HCT116 (cell line): Measurements from ENCODE around the gene MITD1. TPM values are rescaled to one million over a fixed set of nuclear protein-coding genes. Genes with fewer than 3 reads are reported as not detected.
"Not testable (repeated sequence)": the region's sequence is repeated elsewhere in the genome, so short reads cannot be mapped to it uniquely, and the experiment has no call there.

ENCODE experiments used
- ATAC-seq: fragments of 200-7000 bp; cut with Tn5 transposase; 2 replicates; pipeline ENCODE4 v1.9.1; 2020; ENCODE audit warnings: mild to moderate bottlenecking, moderate library complexity
- BruUV-seq: library from RNA; stranded (reverse); fragments of 400-500 nt; replicated peaks from 2 replicates; lab custom pipeline; 2021; lab: Mats Ljungman, UMichigan
- CTCF ChIA-PET: fragments of 300-600 bp; sonication (Branson Sonifier 250); formaldehyde crosslinking; loops from one replicate; lab custom pipeline; 2021; ENCODE audit warnings: antibody characterized with exemption; lab: Charles Lee
- POLR2A ChIA-PET: fragments of 300-600, 350-600 bp; sonication (Branson Sonifier 250); formaldehyde crosslinking; loops from one replicate; lab custom pipeline; 2021; ENCODE audit warnings: antibody characterized with exemption; lab: Charles Lee
- RAD21 ChIA-PET, 2 experiments: fragments of 300-600 bp; sonication (Branson Sonifier 250); formaldehyde crosslinking; loops; one replicate each; lab custom pipeline; 2023; ENCODE audit warnings: low total read pairs in 2 of 2; ENCODE audit not compliant: uncharacterized antibody in 2 of 2, unreplicated experiment in 2 of 2, low non-redundant PET in 1 of 2; lab: Charles Lee
- DNase-seq: peaks from one replicate; pipeline ENCODE4 v3.0.0-alpha.2; 2010; ENCODE audit warnings: low read depth, low spot score
- H2AFZ ChIP-seq: fragments of 200-600 bp; shearing (Covaris generic), sonication (generic); 2 replicates; pipeline ENCODE4 v1.6.1; 2017; ENCODE audit warnings: low read depth, mixed run types, mixed read lengths, antibody characterized with exemption, low read length; ENCODE audit not compliant: poor library complexity, severe bottlenecking
- H3K27ac ChIP-seq: 2 replicates; pipeline ENCODE4 v1.5.1; 2012; ENCODE audit warnings: low read depth, low read length
- H3K27me3 ChIP-seq: fragments of 200-600 bp; sonication (generic); 2 replicates; pipeline ENCODE4 v1.6.1; 2016; ENCODE audit warnings: mixed run types, low read length, mixed read lengths; ENCODE audit not compliant: insufficient read depth
- H3K36me3 ChIP-seq, 2 experiments: fragments of 200-500 bp in 1 of 2; fragments of 200-600 bp in 1 of 2; sonication (Bioruptor generic) in 1 of 2; sonication (generic) in 1 of 2; 2 replicates each; pipeline versions ENCODE4 v1.5.1 to v1.6.1; 2014 to 2016; ENCODE audit warnings: low read length in 2 of 2, inconsistent platforms in 1 of 2, mixed read lengths in 1 of 2, mixed run types in 1 of 2; ENCODE audit not compliant: insufficient read depth in 2 of 2, control insufficient read depth in 1 of 2
- H3K4me1 ChIP-seq, 2 experiments: fragments of 200-600 bp in 1 of 2; sonication (generic) in 1 of 2; 2 replicates each; pipeline versions ENCODE4 v1.5.1 to v1.6.1; 2012 to 2017; ENCODE audit warnings: low read length in 2 of 2, inconsistent platforms in 1 of 2, mild to moderate bottlenecking in 1 of 2, mixed read lengths in 1 of 2, mixed run types in 1 of 2, moderate library complexity in 1 of 2; ENCODE audit not compliant: insufficient read depth in 2 of 2, control insufficient read depth in 1 of 2
- H3K4me2 ChIP-seq: fragments of 200-600 bp; sonication (generic); 2 replicates; pipeline ENCODE4 v1.6.1; 2017; ENCODE audit warnings: mixed run types, low read length, mixed read lengths
- H3K4me3 ChIP-seq, 2 experiments: fragments of 200-600 bp in 1 of 2; sonication (generic) in 1 of 2; replicated peaks in 1 of 2; 2 replicates each; pipeline ENCODE4 v1.5.1; 2011 to 2016; ENCODE audit warnings: low read length in 2 of 2, control low read depth in 1 of 2, low read depth in 1 of 2, mild to moderate bottlenecking in 1 of 2, mixed read lengths in 1 of 2, mixed run types in 1 of 2
- H3K79me2 ChIP-seq: fragments of 200-600 bp; sonication (generic); 2 replicates; pipeline ENCODE4 v1.6.1; 2017; ENCODE audit warnings: mild to moderate bottlenecking, mixed run types, low read length, moderate library complexity, mixed read lengths; ENCODE audit not compliant: insufficient read depth
- H3K9ac ChIP-seq: fragments of 200-600 bp; sonication (generic); 2 replicates; pipeline ENCODE4 v1.6.1; 2016; ENCODE audit warnings: low read length, mixed read lengths
- H3K9me2 ChIP-seq: fragments of 200-600 bp; sonication (generic), shearing (Covaris generic); 2 replicates; pipeline ENCODE4 v1.6.1; 2017; ENCODE audit warnings: mixed run types, mild to moderate bottlenecking, moderate library complexity; ENCODE audit not compliant: insufficient read depth
- H3K9me3 ChIP-seq, 2 experiments: fragments of 200-500 bp in 1 of 2; fragments of 200-600 bp in 1 of 2; sonication (Bioruptor generic) in 1 of 2; sonication (generic) in 1 of 2; 2 replicates each; pipeline ENCODE4 v1.6.1; 2014 to 2017; ENCODE audit warnings: low read length in 2 of 2, mixed read lengths in 2 of 2, inconsistent platforms in 1 of 2, low read depth in 1 of 2, mild to moderate bottlenecking in 1 of 2, mixed run types in 1 of 2, moderate library complexity in 1 of 2; ENCODE audit not compliant: control insufficient read depth in 1 of 2, insufficient read depth in 1 of 2
- H4K20me1 ChIP-seq: fragments of 200-600 bp; sonication (generic), shearing (Covaris generic); 2 replicates; pipeline ENCODE4 v1.6.1; 2017; ENCODE audit warnings: mixed run types, mild to moderate bottlenecking, moderate library complexity; ENCODE audit not compliant: insufficient read depth
- CEBPB ChIP-seq: IDR thresholded peaks from 2 replicates; pipeline ENCODE4 v1.6.1; 2012; ENCODE audit warnings: low read depth
- ELF1 ChIP-seq: IDR thresholded peaks from 2 replicates; pipeline ENCODE4 v1.6.1; 2012; ENCODE audit warnings: low read depth, borderline replicate concordance
- POLR2A ChIP-seq: IDR thresholded peaks from 2 replicates; pipeline ENCODE4 v1.7.0; 2011; ENCODE audit warnings: borderline replicate concordance; ENCODE audit not compliant: insufficient read depth, insufficient read length; ENCODE audit errors: extremely low read depth
- POLR2AphosphoS5 ChIP-seq: IDR thresholded peaks from 2 replicates; pipeline ENCODE4 v1.6.1; 2011; ENCODE audit warnings: mild to moderate bottlenecking, low read depth, low read length, moderate library complexity
- SIN3A ChIP-seq: IDR thresholded peaks from 2 replicates; pipeline ENCODE4 v1.6.1; 2012; ENCODE audit warnings: low read depth
- SP1 ChIP-seq: IDR thresholded peaks from 2 replicates; pipeline ENCODE4 v1.6.1; 2012; ENCODE audit warnings: low read depth
- SRF ChIP-seq: IDR thresholded peaks from 2 replicates; pipeline ENCODE4 v1.6.1; 2012; ENCODE audit warnings: low read depth
- TCF7L2 ChIP-seq: IDR thresholded peaks from 2 replicates; pipeline ENCODE4 v1.7.0; 2011; ENCODE audit warnings: borderline replicate concordance, inconsistent platforms; ENCODE audit not compliant: insufficient read depth, insufficient read length; ENCODE audit errors: extremely low read depth
- YY1 ChIP-seq: IDR thresholded peaks from 2 replicates; pipeline ENCODE4 v1.6.1; 2011; ENCODE audit warnings: low read length, low read depth, moderate library complexity, mild to moderate bottlenecking; ENCODE audit not compliant: insufficient replicate concordance; ENCODE audit errors: extremely low read depth
- ZBTB33 ChIP-seq: IDR thresholded peaks from 2 replicates; pipeline ENCODE4 v1.6.1; 2011; ENCODE audit warnings: mild to moderate bottlenecking, low read length, moderate library complexity; ENCODE audit not compliant: insufficient replicate concordance; ENCODE audit errors: extremely low read depth
- ZFX ChIP-seq: fragments of 450-650 bp; IDR thresholded peaks from 2 replicates; pipeline ENCODE4 v1.6.1; 2017
- intact Hi-C: fragments of 100-400 bp; cut with micrococcal nuclease; formaldehyde crosslinking; loops from 2 replicates; pipeline ENCODE4 v1.10.0; 2022
- total RNA-seq: library from RNA; stranded (reverse); gene quantifications from one replicate; pipeline ENCODE4 v1.2.1, GENCODE V29; 2021; ENCODE audit not compliant: unreplicated experiment
- TF ChIP-seq, protein P1 (sequence below), 3 experiments: fragments of 200-600 bp in 1 of 3; sonication (generic) in 1 of 3; IDR thresholded peaks in 2 of 3; conservative IDR thresholded peaks in 1 of 3; 2 replicates each; pipeline ENCODE4 v1.5.1; 2012 to 2017; ENCODE audit warnings: low read depth in 2 of 3, low read length in 2 of 3, antibody characterized with exemption in 1 of 3, borderline replicate concordance in 1 of 3, control low read depth in 1 of 3, mild to moderate bottlenecking in 1 of 3, mixed read lengths in 1 of 3, mixed run types in 1 of 3, moderate library complexity in 1 of 3; ENCODE audit not compliant: insufficient read depth in 1 of 3

Gene MITD1
- total RNA-seq, 1 experiment from 2014 or later: 20.7 TPM

DNA sequence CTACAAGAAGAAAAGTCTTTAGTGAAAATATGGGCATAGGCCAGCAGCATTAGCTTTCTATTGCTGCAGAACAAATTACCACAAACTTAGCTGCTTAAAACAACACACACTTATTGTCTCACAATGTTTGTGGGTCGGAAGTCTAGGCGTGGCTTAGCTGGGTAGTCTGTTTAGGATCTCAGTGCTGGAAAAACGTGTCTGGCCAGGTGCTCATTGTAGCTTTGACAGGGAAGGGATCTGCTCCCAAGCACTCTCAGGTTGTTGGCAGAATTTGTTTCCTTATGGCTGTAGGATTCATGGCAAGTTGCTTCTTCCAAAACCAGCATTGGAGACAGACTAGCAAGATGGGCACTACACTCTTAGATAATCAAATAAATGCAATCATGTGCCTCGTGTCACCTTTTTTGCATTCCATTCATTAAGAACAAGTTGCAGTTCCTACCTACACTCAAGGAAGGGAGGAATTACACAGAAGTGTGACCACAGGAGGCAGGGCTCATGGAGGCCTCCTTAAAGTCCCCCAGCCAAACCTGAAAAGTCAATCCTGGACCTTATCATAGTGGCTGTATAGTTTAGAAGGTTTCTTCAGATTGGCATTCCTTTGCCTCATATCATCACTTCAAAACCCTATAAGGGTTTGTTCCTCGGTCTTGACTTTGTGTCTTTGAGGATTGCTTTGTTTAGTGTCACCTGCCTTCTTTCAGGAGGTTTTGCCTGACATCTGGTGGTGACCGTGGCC, 17.4 kb upstream of the MITD1 start:
- Histone ChIP-seq H3K79me2 (no peaks in the 10 kb centered on the region), H3K9me2 (no peaks in the 10 kb centered on the region), H4K20me1 (no peaks in the 10 kb centered on the region), H3K4me3 (no peak overlapping the region), H3K36me3 (peaks cover 16 to 17% of the 10 kb centered on the region in 2 experiments; a peak in 3 of 4 replicates), H3K4me2 (no peak overlapping the region), H3K9me3 (no peaks in the 10 kb centered on the region), H3K27me3 (no peaks in the 10 kb centered on the region), H3K27ac (no peak overlapping the region), H3K4me1 (no peaks in the 10 kb centered on the region), H2AFZ (no peak overlapping the region), H3K9ac (no peak overlapping the region)
- TF ChIP-seq ZBTB33 (no peak), SP1 (no peak), POLR2A (no peak), SRF (no peak), TCF7L2 (no peak), ELF1 (no peak), ZFX (no peak), YY1 (no peak), POLR2AphosphoS5 (no peak), SIN3A (no peak), CEBPB (no peak)
- TF ChIP-seq, protein P1, sequence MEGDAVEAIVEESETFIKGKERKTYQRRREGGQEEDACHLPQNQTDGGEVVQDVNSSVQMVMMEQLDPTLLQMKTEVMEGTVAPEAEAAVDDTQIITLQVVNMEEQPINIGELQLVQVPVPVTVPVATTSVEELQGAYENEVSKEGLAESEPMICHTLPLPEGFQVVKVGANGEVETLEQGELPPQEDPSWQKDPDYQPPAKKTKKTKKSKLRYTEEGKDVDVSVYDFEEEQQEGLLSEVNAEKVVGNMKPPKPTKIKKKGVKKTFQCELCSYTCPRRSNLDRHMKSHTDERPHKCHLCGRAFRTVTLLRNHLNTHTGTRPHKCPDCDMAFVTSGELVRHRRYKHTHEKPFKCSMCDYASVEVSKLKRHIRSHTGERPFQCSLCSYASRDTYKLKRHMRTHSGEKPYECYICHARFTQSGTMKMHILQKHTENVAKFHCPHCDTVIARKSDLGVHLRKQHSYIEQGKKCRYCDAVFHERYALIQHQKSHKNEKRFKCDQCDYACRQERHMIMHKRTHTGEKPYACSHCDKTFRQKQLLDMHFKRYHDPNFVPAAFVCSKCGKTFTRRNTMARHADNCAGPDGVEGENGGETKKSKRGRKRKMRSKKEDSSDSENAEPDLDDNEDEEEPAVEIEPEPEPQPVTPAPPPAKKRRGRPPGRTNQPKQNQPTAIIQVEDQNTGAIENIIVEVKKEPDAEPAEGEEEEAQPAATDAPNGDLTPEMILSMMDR (IDR thresholded peaks at IDR 0.05 in 2 of 3, conservative IDR thresholded peaks at IDR 0.05 in 1 of 3; ENCODE audit: borderline replicate concordance in 1 of 3, insufficient read depth in 1 of 3, low read depth in 2 of 3, low read length in 2 of 3): no peak
- DNase-seq: no peak
- intact Hi-C loops: no loop called here
- POLR2A ChIA-PET: no interaction called here
- ATAC-seq: no peak
- no TSS peak for BruUV-seq
- CTCF ChIA-PET: no interaction called here
- RAD21 ChIA-PET: no interaction called here

GRCh38 chr2:99192364-99192763, 11.5 kb upstream of the MITD1 start:
- H3K9ac ChIP-seq, DNase-seq, H3K27ac ChIP-seq, H3K4me1 ChIP-seq, CTCF ChIA-PET, ATAC-seq, H4K20me1 ChIP-seq, H3K9me2 ChIP-seq, H3K4me3 ChIP-seq, H3K4me2 ChIP-seq, H3K27me3 ChIP-seq, POLR2A ChIA-PET, intact Hi-C loops, H2AFZ ChIP-seq, RAD21 ChIA-PET, BruUV-seq, H3K9me3 ChIP-seq: not testable (repeated sequence)
- Histone ChIP-seq H3K36me3 (peaks cover 31% of the 10 kb centered on the region in 2 experiments; a peak in 3 of 4 replicates), H3K79me2 (peaks cover 36% of the 10 kb centered on the region)
